Nephron (organoid): ENCODE results near the gene ST6GALNAC3.
A peak's percentile ranks its signal among the peaks of the same experiment; 100 is the strongest.

Experiments
- H3K27ac Mint-ChIP-seq, 3 experiments: 2 replicates each; pipeline ENCODE4 v1.8.0; 2020; ENCODE audit warnings: mixed read lengths in 3 of 3, mild to moderate bottlenecking in 2 of 3, moderate library complexity in 1 of 3
- H3K27me3 Mint-ChIP-seq: 2 replicates; pipeline ENCODE4 v1.8.0; 2021; ENCODE audit warnings: low read depth, mild to moderate bottlenecking, moderate library complexity, mixed read lengths
- H3K36me3 Mint-ChIP-seq: 2 replicates; pipeline ENCODE4 v1.8.0; 2020; ENCODE audit warnings: low read depth, mixed read lengths
- H3K4me1 Mint-ChIP-seq: 2 replicates; pipeline ENCODE4 v1.8.0; 2020; ENCODE audit warnings: mixed read lengths
- H3K4me3 Mint-ChIP-seq, 3 experiments: 2 replicates each; pipeline ENCODE4 v1.8.0; 2020; ENCODE audit warnings: mild to moderate bottlenecking in 3 of 3, mixed read lengths in 3 of 3, moderate library complexity in 2 of 3
- H3K9me3 Mint-ChIP-seq: 2 replicates; pipeline ENCODE4 v1.8.0; 2020; ENCODE audit warnings: mixed read lengths
- TF ChIP-seq, protein P1 (sequence below), 3 experiments: fragments of 200-600 bp; sonication (generic); IDR thresholded peaks; one replicate each; pipeline ENCODE4 v1.5.0; 2021; ENCODE audit warnings: antibody characterized with exemption in 3 of 3; ENCODE audit not compliant: unreplicated experiment in 3 of 3

The ST6GALNAC3 gene

DNA sequence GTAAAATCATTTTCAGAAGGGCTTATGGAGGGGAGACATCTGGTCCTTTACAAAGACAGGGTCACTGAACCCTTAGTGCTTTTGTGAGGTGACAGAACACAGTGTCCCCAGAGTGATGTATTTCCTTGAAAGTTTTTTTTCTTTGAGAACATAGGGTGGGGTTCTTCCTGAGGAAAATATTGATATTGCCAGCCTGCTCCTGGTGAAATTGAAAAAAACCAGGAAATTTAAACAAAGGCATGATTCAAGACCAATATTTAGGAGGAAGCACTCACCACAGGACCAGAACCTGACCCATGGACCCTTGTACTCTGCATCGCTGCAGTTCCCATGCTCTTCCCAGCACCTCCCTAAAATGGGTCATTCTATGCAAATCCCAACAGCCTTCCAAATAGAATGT, 63.7 kb downstream of the ST6GALNAC3 start:
- Mint-ChIP-seq H3K27ac (no peak overlapping the region), H3K36me3 (peaks cover 9% of the 10 kb centered on the region), H3K4me3 (no peak overlapping the region), H3K4me1 (peaks cover 43% of the 10 kb centered on the region), H3K27me3 (no peaks in the 10 kb centered on the region), H3K9me3 (no peaks in the 10 kb centered on the region)
- TF ChIP-seq, protein P1, sequence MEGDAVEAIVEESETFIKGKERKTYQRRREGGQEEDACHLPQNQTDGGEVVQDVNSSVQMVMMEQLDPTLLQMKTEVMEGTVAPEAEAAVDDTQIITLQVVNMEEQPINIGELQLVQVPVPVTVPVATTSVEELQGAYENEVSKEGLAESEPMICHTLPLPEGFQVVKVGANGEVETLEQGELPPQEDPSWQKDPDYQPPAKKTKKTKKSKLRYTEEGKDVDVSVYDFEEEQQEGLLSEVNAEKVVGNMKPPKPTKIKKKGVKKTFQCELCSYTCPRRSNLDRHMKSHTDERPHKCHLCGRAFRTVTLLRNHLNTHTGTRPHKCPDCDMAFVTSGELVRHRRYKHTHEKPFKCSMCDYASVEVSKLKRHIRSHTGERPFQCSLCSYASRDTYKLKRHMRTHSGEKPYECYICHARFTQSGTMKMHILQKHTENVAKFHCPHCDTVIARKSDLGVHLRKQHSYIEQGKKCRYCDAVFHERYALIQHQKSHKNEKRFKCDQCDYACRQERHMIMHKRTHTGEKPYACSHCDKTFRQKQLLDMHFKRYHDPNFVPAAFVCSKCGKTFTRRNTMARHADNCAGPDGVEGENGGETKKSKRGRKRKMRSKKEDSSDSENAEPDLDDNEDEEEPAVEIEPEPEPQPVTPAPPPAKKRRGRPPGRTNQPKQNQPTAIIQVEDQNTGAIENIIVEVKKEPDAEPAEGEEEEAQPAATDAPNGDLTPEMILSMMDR (IDR thresholded peaks at IDR 0.05; ENCODE audit: unreplicated experiment in 3 of 3): no peak

DNA sequence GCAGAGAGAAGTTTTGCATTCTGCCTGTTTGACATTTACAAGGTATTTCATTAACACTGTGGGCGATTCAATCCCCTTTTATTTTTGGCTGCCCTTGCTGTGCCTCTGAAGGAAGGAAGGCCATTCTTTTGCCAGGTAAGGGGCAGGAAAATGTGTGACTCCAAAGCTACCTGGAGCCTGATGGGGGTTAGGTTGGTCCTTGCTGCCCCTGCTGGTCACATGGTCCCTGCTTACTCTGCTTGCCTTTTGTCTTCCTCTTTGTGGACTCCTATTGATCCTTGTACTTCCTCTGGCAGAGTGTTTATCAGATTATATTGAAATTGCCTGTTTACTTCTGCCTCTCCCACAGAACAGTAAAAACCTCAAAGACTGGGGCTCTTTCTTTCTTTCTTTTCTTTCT, 65.7 kb downstream of the ST6GALNAC3 start:
- peaks cover 57% of the 10 kb centered on the region for H3K4me1 Mint-ChIP-seq
- H3K27ac Mint-ChIP-seq: no peak overlapping the region
- no peaks in the 10 kb centered on the region for H3K9me3 Mint-ChIP-seq
- no peaks in the 10 kb centered on the region for H3K27me3 Mint-ChIP-seq
- H3K4me3 Mint-ChIP-seq: no peak overlapping the region
- TF ChIP-seq, protein P1 (IDR thresholded peaks at IDR 0.05; ENCODE audit: unreplicated experiment in 3 of 3): no peak
- peaks cover 4% of the 10 kb centered on the region for H3K36me3 Mint-ChIP-seq

DNA sequence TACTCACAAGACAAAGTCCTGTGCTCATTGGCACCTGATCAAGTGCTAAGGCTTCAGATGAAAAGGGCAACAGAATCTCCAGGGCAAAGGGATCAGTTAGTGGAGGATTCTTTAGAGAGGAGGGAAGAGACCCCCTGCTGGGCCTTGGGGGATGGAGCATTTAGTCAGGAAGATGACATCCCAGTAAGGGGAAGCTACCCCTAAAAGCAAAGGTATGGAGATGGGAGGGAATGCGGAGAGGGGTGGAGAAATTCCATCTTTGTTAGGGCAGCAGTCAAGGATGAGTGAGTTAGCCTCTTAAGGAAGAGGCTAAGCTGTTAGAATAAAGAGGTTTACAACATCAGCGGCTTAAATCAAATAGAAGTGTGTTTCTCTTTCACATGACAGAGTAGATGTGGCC, 67.4 kb downstream of the ST6GALNAC3 start:
- no peaks in the 10 kb centered on the region for H3K9me3 Mint-ChIP-seq
- peaks cover 60% of the 10 kb centered on the region for H3K4me1 Mint-ChIP-seq
- H3K27ac Mint-ChIP-seq: peak overlapping the region in 2 of 3 experiments; percentile 3 to 39
- no peak overlapping the region for H3K4me3 Mint-ChIP-seq
- TF ChIP-seq, protein P1 (IDR thresholded peaks at IDR 0.05; ENCODE audit: unreplicated experiment in 3 of 3): no peak
- no peaks in the 10 kb centered on the region for H3K27me3 Mint-ChIP-seq
- H3K36me3 Mint-ChIP-seq: peaks cover 4% of the 10 kb centered on the region

DNA sequence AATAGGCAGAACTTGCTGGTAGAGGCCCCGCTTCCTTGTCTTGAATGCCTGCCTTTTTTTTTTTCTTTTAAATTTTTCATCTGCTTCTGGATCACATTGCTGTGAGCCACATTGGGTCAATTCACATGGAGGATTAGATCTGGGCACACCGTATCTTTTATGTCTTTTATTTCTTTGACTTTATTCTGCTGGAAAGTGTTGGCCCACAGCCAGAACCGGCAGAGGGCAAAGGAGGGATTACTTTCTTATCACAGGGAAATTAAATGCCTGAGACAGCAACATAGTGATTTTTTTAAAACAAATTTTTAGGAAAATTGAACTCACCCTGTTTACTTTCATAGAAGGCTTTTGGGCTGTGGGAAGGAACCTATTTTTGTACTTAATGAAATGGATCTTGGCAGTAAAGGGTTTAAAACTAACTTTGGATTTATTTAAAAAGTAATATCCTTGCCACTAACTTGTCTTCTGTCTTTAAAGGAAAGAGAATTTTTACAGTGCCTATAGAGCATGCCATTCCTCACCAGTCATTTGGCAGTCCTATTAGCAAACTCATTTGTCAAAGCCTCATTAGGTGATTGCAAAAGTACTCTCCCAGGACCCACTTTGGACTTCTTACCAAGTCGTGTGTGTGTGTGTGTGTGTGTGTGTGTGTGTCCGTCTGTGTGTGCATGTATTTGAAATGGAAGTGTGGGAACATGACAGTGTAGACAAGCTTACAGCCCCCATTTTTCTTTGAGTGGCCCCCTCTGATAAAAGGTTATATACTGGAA, 68.4 kb downstream of the ST6GALNAC3 start:
- H3K4me1 Mint-ChIP-seq: peaks cover 60% of the 10 kb centered on the region
- H3K27ac Mint-ChIP-seq: peak overlapping the region; percentile 19 to 43 (median 39)
- no peaks in the 10 kb centered on the region for H3K9me3 Mint-ChIP-seq
- no peaks in the 10 kb centered on the region for H3K27me3 Mint-ChIP-seq
- TF ChIP-seq, protein P1 (IDR thresholded peaks at IDR 0.05; ENCODE audit: unreplicated experiment in 3 of 3): no peak
- peaks cover 4% of the 10 kb centered on the region for H3K36me3 Mint-ChIP-seq
- H3K4me3 Mint-ChIP-seq: no peak overlapping the region

DNA sequence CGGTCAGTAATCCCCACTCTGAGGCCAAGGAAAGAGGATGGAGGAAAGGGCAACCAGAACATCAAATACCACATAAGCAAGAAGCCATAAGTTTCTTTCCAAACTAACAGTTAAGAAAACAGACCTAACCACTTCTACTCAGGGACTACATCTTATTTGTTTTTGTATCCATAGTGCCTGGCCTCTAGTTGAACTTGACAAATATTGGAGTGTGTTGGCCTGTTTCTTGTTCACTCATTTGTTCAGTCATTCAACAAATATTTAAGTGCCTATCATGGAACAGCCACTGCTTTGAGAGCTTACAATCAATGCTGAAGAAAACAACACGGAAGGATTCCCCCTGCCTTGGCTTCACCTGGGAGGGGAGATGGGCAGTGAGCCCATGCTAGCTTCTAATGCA, 69.7 kb downstream of the ST6GALNAC3 start:
- H3K9me3 Mint-ChIP-seq: no peaks in the 10 kb centered on the region
- H3K27me3 Mint-ChIP-seq: no peaks in the 10 kb centered on the region
- no peak overlapping the region for H3K4me3 Mint-ChIP-seq
- H3K36me3 Mint-ChIP-seq: peaks cover 4% of the 10 kb centered on the region
- TF ChIP-seq, protein P1 (IDR thresholded peaks at IDR 0.05; ENCODE audit: unreplicated experiment in 3 of 3): no peak
- peaks cover 65% of the 10 kb centered on the region for H3K4me1 Mint-ChIP-seq
- peak overlapping the region in 2 of 3 experiments; percentile 20 to 35 for H3K27ac Mint-ChIP-seq

DNA sequence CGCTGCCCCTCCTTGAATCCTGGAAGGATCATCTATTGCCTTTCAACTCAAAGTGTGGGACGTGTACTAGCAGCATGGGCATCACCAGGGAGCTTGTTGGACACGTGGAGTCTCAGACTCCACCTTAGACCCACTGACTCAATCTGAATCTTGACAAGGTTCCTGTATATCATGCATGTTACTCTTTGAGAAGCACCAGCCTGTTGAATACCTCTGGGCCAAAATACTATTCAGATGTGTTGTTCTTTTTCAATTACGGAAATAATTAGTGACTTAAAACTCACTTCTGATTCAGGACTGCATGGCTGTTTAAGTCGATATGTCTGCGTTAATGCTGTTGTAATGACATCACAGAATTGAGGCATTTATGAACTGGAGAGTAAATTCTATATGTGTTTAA, 70.8 kb downstream of the ST6GALNAC3 start:
- H3K9me3 Mint-ChIP-seq: no peaks in the 10 kb centered on the region
- no peak overlapping the region for H3K4me3 Mint-ChIP-seq
- no peaks in the 10 kb centered on the region for H3K36me3 Mint-ChIP-seq
- TF ChIP-seq, protein P1 (IDR thresholded peaks at IDR 0.05; ENCODE audit: unreplicated experiment in 3 of 3): no peak
- peaks cover 61% of the 10 kb centered on the region for H3K4me1 Mint-ChIP-seq
- H3K27me3 Mint-ChIP-seq: no peaks in the 10 kb centered on the region
- H3K27ac Mint-ChIP-seq: peak overlapping the region; percentile 20 to 50 (median 35)
